ENCODE results near the gene GPC5.

Gene GPC5

GRCh38 chr13:91537376-91537775 is 139.0 kb downstream of the GPC5 start:
- DNase-seq (ENCODE audit: low read depth, low spot score): no peak
- no peak for TF ChIP-seq CTCF (IDR thresholded peaks at IDR 0.05; ENCODE audit: low read depth, low read length)
- no peak overlapping the region for H3K4me3 ChIP-seq (ENCODE audit: low read depth, low read length)
- in situ Hi-C loops (cut with HindIII; ENCODE audit: low sequenced_read_pairs): no loop called here

- TF ChIP-seq CTCF (IDR thresholded peaks at IDR 0.05; ENCODE audit: low read depth, low read length): no peak
- no peak overlapping the region for H3K4me3 ChIP-seq (ENCODE audit: low read depth, low read length)
- in situ Hi-C loops (cut with HindIII; ENCODE audit: low sequenced_read_pairs): no loop called here
- no peak for DNase-seq (ENCODE audit: low read depth, low spot score)
Observed at GRCh38 chr13:91539286-91540157, 141.1 kb downstream of the GPC5 start.

- no peak overlapping the region for H3K4me3 ChIP-seq (ENCODE audit: low read depth, low read length)
- TF ChIP-seq CTCF (IDR thresholded peaks at IDR 0.05; ENCODE audit: low read depth, low read length): no peak
- DNase-seq (ENCODE audit: low read depth, low spot score): no peak
- in situ Hi-C loops (cut with HindIII; ENCODE audit: low sequenced_read_pairs): no loop called here
Observed at GRCh38 chr13:91540158-91540736, 141.8 kb downstream of the GPC5 start.

- no peak for DNase-seq (ENCODE audit: low read depth, low spot score)
- no peak overlapping the region for H3K4me3 ChIP-seq (ENCODE audit: low read depth, low read length)
- no peak for TF ChIP-seq CTCF (IDR thresholded peaks at IDR 0.05; ENCODE audit: low read depth, low read length)
- in situ Hi-C loops (cut with HindIII; ENCODE audit: low sequenced_read_pairs): no loop called here
Observed at GRCh38 chr13:91544723-91545122, 146.3 kb downstream of the GPC5 start.

GRCh38 chr13:91546900-91547299 is 148.5 kb downstream of the GPC5 start:
- no peak overlapping the region for H3K4me3 ChIP-seq (ENCODE audit: low read depth, low read length)
- no peak for TF ChIP-seq CTCF (IDR thresholded peaks at IDR 0.05; ENCODE audit: low read depth, low read length)
- in situ Hi-C loops (cut with HindIII; ENCODE audit: low sequenced_read_pairs): no loop called here
- no peak for DNase-seq (ENCODE audit: low read depth, low spot score)

- TF ChIP-seq CTCF (IDR thresholded peaks at IDR 0.05; ENCODE audit: low read depth, low read length): no peak
- in situ Hi-C loops (cut with HindIII; ENCODE audit: low sequenced_read_pairs): no loop called here
- no peak overlapping the region for H3K4me3 ChIP-seq (ENCODE audit: low read depth, low read length)
- no peak for DNase-seq (ENCODE audit: low read depth, low spot score)
Observed at GRCh38 chr13:91553584-91553983, 155.2 kb downstream of the GPC5 start.
